ENCODE data around the gene GALNTL6. TPM values are rescaled to one million over a fixed set of nuclear protein-coding genes. Genes with fewer than 3 reads are reported as not detected.
A peak's percentile ranks its signal among the peaks of the same experiment; 100 is the strongest.

Gene GALNTL6
- total RNA-seq, 1 donor from 2014 or later, result 0.13 TPM

GRCh38 chr4:172125443-172125842 lies 312.2 kb downstream of the GALNTL6 start:
- no peak for TF ChIP-seq CTCF (IDR thresholded peaks at IDR 0.05; ENCODE audit: insufficient read depth, low read length, poor library complexity, severe bottlenecking)
- H3K27me3 ChIP-seq (ENCODE audit: control insufficient read depth, insufficient read depth, low read length), result no peaks in the 10 kb centered on the region
- H3K36me3 ChIP-seq (ENCODE audit: control insufficient read depth, insufficient read depth, low read length), result no peaks in the 10 kb centered on the region
- no peak for DNase-seq (ENCODE audit: low read depth)
- H3K4me3 ChIP-seq (ENCODE audit: low read depth, low read length), result no peak overlapping the region

- no peaks in the 10 kb centered on the region for H3K36me3 ChIP-seq (ENCODE audit: control insufficient read depth, insufficient read depth, low read length)
- H3K27me3 ChIP-seq (ENCODE audit: control insufficient read depth, insufficient read depth, low read length), result no peaks in the 10 kb centered on the region
- no peak overlapping the region for H3K4me3 ChIP-seq (ENCODE audit: low read depth, low read length)
- no peak for DNase-seq (ENCODE audit: low read depth)
- no peak for TF ChIP-seq CTCF (IDR thresholded peaks at IDR 0.05; ENCODE audit: insufficient read depth, low read length, poor library complexity, severe bottlenecking)
These were observed 314.0 kb downstream of the GALNTL6 start for GRCh38 chr4:172127168-172127567.

GRCh38 chr4:172129593-172129992 lies 316.4 kb downstream of the GALNTL6 start:
- TF ChIP-seq CTCF (IDR thresholded peaks at IDR 0.05; ENCODE audit: insufficient read depth, low read length, poor library complexity, severe bottlenecking), result no peak
- no peaks in the 10 kb centered on the region for H3K27me3 ChIP-seq (ENCODE audit: control insufficient read depth, insufficient read depth, low read length)
- no peak for DNase-seq (ENCODE audit: low read depth)
- H3K4me3 ChIP-seq (ENCODE audit: low read depth, low read length), result no peak overlapping the region
- no peaks in the 10 kb centered on the region for H3K36me3 ChIP-seq (ENCODE audit: control insufficient read depth, insufficient read depth, low read length)

DNA sequence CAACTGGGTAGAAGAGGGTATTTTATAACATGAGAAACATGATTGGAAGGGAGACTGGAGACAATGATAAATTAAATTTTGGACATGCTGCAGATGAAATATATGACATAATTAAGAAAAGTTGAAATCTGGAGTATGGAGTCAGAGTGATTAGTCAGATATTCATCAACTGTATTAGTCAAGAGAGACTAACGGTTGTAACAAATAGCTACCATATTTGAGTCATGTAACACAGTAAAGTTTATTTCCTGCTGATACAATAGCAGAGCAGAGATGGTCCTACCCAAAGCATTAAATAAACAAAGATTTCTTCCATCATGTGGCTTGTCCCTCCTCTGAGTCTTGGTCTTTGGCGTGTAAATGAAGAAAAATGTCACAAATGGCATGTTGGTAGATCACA lies 321.3 kb downstream of the GALNTL6 start:
- H3K36me3 ChIP-seq (ENCODE audit: control insufficient read depth, insufficient read depth, low read length), result no peaks in the 10 kb centered on the region
- H3K27me3 ChIP-seq (ENCODE audit: control insufficient read depth, insufficient read depth, low read length), result no peaks in the 10 kb centered on the region
- no peak for TF ChIP-seq CTCF (IDR thresholded peaks at IDR 0.05; ENCODE audit: insufficient read depth, low read length, poor library complexity, severe bottlenecking)
- H3K4me3 ChIP-seq (ENCODE audit: low read depth, low read length), result no peak overlapping the region
- DNase-seq (ENCODE audit: low read depth), result no peak

DNA sequence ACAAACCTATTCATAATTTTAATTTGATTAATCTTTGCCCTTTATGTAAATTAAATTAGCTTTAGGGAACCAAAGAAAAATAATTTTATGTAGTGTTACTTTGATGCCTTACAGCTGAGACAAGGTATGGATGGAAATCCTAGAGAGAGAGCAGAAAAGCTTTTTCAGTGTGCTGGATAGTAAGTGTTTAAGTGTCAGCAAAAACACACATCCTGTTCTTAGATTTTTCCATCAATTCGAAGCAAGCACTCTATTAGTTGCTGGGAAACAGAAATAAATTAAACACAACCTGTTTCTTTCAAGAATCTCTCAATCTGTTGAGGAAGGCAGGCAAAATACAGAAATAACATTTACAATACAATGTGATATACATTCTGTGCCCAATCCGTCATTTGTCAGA lies 327.8 kb downstream of the GALNTL6 start:
- Histone ChIP-seq H3K4me3 (ENCODE audit: low read depth, low read length) (no peak overlapping the region), H3K27me3 (ENCODE audit: control insufficient read depth, insufficient read depth, low read length) (no peaks in the 10 kb centered on the region), H3K36me3 (ENCODE audit: control insufficient read depth, insufficient read depth, low read length) (no peaks in the 10 kb centered on the region)
- no peak for DNase-seq (ENCODE audit: low read depth)
- no peak for TF ChIP-seq CTCF (IDR thresholded peaks at IDR 0.05; ENCODE audit: insufficient read depth, low read length, poor library complexity, severe bottlenecking)

DNA sequence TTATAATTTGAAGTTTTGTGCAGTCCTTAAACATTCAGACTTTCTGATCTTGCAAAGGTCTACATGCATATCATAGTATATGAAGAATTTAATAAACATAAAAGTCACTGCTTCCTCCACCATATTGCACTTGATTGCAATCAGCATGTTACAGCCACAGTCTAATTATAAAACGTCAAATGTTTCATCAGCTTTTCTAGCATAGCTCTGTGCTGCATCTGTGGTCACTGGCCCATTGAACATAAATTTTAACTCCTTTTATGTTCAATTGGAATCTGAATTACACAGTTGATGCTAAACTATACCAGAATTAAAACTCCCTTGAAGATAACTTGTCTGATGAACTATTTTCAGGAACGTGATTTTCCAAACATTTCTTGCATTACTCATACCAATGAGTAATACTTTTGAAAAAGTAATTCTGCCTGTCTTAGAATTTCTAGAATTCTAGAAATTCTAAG lies 329.1 kb downstream of the GALNTL6 start:
- TF ChIP-seq CTCF (IDR thresholded peaks at IDR 0.05; ENCODE audit: insufficient read depth, low read length, poor library complexity, severe bottlenecking), result no peak
- H3K27me3 ChIP-seq (ENCODE audit: control insufficient read depth, insufficient read depth, low read length), result no peaks in the 10 kb centered on the region
- no peak overlapping the region for H3K4me3 ChIP-seq (ENCODE audit: low read depth, low read length)
- peak; percentile 34 for DNase-seq (ENCODE audit: low read depth)
- no peaks in the 10 kb centered on the region for H3K36me3 ChIP-seq (ENCODE audit: control insufficient read depth, insufficient read depth, low read length)

Data from kidney epithelial cell (primary cell).